Measurements from ENCODE around the gene GPAT3. TPM values are rescaled to one million over a fixed set of nuclear protein-coding genes. Genes with fewer than 3 reads are reported as not detected.

Gene GPAT3
- total RNA-seq (2014; rRNA removed) (22.5 and 34.2 TPM in 2 replicates), Bru-seq, nascent RNA (percentile 71 among the genes with signal in this experiment), BruChase-seq, experiment 1, labeled RNA remaining after a 6-hour chase (percentile 69 among the genes with signal in this experiment), BruChase-seq, experiment 2, labeled RNA remaining after a 2-hour chase (percentile 60 among the genes with signal in this experiment)
- long read RNA-seq, transcript GPAT3-202 (13 exons, 2,631 nt) = minor isoform, 5 of 58 reads
- long read RNA-seq, transcript GPAT3-201 (12 exons, 2,625 nt) = major isoform, 44 of 58 reads
- long read RNA-seq, partial matches to known transcripts = 1 of 58 reads
- long read RNA-seq, other reads (novel, unspliced or antisense) = 8 of 58 reads

DNA sequence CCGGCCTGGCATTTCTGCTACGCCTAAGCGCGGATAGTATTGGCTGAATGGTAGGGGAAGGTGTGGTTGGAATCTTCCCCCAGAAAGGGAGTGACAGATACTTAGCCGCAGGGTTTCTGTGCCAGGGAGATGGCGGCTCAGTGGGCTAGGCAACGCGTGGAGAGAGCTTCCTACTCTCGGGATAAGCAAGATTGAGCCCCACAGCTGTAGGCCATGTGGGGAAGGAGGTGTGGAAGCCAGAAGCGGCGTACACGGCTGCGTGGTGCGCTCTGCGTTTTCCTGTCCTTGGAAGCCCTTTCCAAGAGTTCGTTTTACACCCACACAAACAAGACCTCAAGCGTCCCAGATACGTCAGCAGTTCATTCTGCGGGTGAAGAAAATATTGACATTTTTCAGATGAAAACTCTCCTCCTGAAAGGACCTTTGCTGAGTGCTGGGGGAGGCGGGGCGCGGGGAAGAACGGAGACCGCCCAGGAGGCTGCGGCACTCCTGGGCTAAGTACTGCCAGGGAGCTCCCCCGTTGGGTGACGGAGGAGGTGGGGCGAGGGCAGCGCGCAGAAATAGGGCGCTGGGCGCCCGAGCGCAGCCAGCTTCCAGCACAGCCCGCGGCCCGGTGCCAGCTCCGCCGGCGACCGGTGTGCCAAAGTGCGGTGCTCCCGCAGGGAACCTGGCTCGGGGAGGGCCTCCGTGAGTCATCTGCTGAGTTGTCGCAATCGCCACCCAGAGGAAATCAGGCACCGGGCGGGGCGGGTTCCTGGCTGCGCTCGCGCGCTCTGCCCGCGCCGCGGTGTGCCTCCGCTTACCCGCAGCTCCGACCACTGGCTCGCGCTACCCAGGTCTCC lies at the start of gene GPAT3:
Gene GPAT3 (plus strand): TSS at position 589 of the 842 bp plus-strand sequence. CDS start 515 bp downstream, outside the sequence.
- Histone ChIP-seq H3K9me2 (replicated peaks; ENCODE audit: low read length) (no peaks in the 10 kb centered on the region), H3F3A (ENCODE audit: low read length, unreplicated experiment) (no peaks in the 10 kb centered on the region), H3K4me2 (ENCODE audit: low read length) (peak within 1 kb of the TSS; percentile 97), H2AFZ (ENCODE audit: low read length) (peak within 1 kb of the TSS; percentile 79), H3K4me1 (ENCODE audit: insufficient read depth, low read length) (peaks cover 33% of the 10 kb centered on the region), H3K27me3 (ENCODE audit: low read length) (no peaks in the 10 kb centered on the region), H3K36me3 (ENCODE audit: low read depth, low read length) (no peaks in the 10 kb centered on the region), H3K27ac (ENCODE audit: low read length) (peak within 1 kb of the TSS; percentile 80), H3K79me2 (ENCODE audit: low read length) (peaks cover 47% of the 10 kb centered on the region), H3K9ac (ENCODE audit: low read length) (peak within 1 kb of the TSS; percentile 83), H3K9me3 (ENCODE audit: low read length) (no peaks in the 10 kb centered on the region), H3K4me3 (ENCODE audit: low read length) (peak within 1 kb of the TSS; percentile 91), H4K20me1 (ENCODE audit: low read length) (peaks cover 13% of the 10 kb centered on the region)
- TF ChIP-seq EZH2 (IDR thresholded peaks at IDR 0.05; ENCODE audit: low read length, unreplicated experiment) (no peak), CTCF (conservative IDR thresholded peaks at IDR 0.05; ENCODE audit: low read depth, low read length) (no peak), EZH2phosphoT487 (IDR thresholded peaks at IDR 0.05; ENCODE audit: borderline replicate concordance, low read length) (peak; percentile 97)
- POLR2A ChIA-PET (ENCODE audit: unreplicated experiment) = interaction anchor here (0.6 to 1.1 kb wide), 4 partner anchors 12 to 63 kb away, joined by 3 to 7 read pairs (median 4); no protein-coding TSS in a partner anchor
- intact Hi-C loops (cut with micrococcal nuclease) = loop anchor here (5.0 kb wide), 1 partner anchor 82 kb away; no protein-coding TSS in a partner anchor
- TSS peak; percentile 79 for BruUV-seq (replicated peaks)
- DNase-seq = peak; percentile 87
- peak; percentile 84 for ATAC-seq
- CTCF ChIA-PET = no interaction called here

- no peak overlapping the region for H3K4me2 ChIP-seq (ENCODE audit: low read length)
- H3K36me3 ChIP-seq (ENCODE audit: low read depth, low read length) = no peaks in the 10 kb centered on the region
- no peaks in the 10 kb centered on the region for H3F3A ChIP-seq (ENCODE audit: low read length, unreplicated experiment)
- H3K79me2 ChIP-seq (ENCODE audit: low read length) = peaks cover 6% of the 10 kb centered on the region; the same call in 1 of the 2 replicates
- no peaks in the 10 kb centered on the region for H3K27me3 ChIP-seq (ENCODE audit: low read length)
- no peak for ATAC-seq
- H3K9ac ChIP-seq (ENCODE audit: low read length) = no peak overlapping the region
- DNase-seq = no peak
- TF ChIP-seq EZH2phosphoT487 (IDR thresholded peaks at IDR 0.05; ENCODE audit: borderline replicate concordance, low read length) = no peak
- H2AFZ ChIP-seq (ENCODE audit: low read length) = no peak overlapping the region
- no TSS peak for BruUV-seq (replicated peaks)
- no peak overlapping the region for H3K4me3 ChIP-seq (ENCODE audit: low read length)
- H3K9me3 ChIP-seq (ENCODE audit: low read length) = no peaks in the 10 kb centered on the region
- H3K27ac ChIP-seq (ENCODE audit: low read length) = peak overlapping the region; percentile 77
- POLR2A ChIA-PET (ENCODE audit: unreplicated experiment) = no interaction called here
- intact Hi-C loops (cut with micrococcal nuclease) = no loop called here
- H3K4me1 ChIP-seq (ENCODE audit: insufficient read depth, low read length) = peaks cover 23% of the 10 kb centered on the region
- no peaks in the 10 kb centered on the region for H3K9me2 ChIP-seq (replicated peaks; ENCODE audit: low read length)
- CTCF ChIA-PET = no interaction called here
- no peaks in the 10 kb centered on the region for H4K20me1 ChIP-seq (ENCODE audit: low read length)
These were observed 49.3 kb upstream of the GPAT3 start for GRCh38 chr4:83486457-83487129.

DNA sequence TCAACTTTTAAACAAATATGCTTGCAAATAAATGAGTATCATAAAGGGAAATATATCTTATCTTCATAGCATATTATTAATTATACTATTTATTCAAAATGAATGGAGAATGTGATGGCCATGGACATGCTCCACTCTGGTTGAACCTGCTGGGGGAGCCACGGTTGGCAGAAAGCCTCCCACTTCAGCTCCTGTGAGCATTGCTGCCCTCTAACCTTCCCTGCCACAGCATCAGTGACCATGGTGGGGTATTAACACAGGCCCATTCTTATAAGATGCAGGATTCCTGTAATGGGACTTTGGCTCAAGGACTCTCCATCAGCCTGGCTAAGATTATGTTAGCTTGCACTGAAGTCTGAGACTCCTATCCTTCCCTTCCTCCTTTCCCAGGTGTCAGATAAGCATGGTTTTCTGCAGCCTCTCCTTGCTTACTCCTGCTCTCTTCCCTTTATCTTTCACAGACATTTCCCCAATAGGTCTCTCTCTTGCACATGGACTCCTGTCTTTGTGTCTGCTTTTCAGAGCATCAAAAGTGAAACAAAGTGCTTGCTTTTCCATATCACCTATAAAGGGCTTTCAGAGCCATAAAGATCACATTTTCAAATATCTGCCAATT lies 46.1 kb upstream of the GPAT3 start:
- no peaks in the 10 kb centered on the region for H3K9me2 ChIP-seq (replicated peaks; ENCODE audit: low read length)
- H3K4me3 ChIP-seq (ENCODE audit: low read length) = no peak overlapping the region
- no peaks in the 10 kb centered on the region for H3K27me3 ChIP-seq (ENCODE audit: low read length)
- H2AFZ ChIP-seq (ENCODE audit: low read length) = no peak overlapping the region; the same call in 1 of the 2 replicates
- ATAC-seq = no peak
- intact Hi-C loops (cut with micrococcal nuclease) = no loop called here
- no peaks in the 10 kb centered on the region for H3F3A ChIP-seq (ENCODE audit: low read length, unreplicated experiment)
- DNase-seq = no peak
- no peak overlapping the region for H3K9ac ChIP-seq (ENCODE audit: low read length)
- ChIA-PET POLR2A (ENCODE audit: unreplicated experiment) (no interaction called here), CTCF (no interaction called here)
- no peak for TF ChIP-seq CTCF (conservative IDR thresholded peaks at IDR 0.05; ENCODE audit: low read depth, low read length)
- TF ChIP-seq EZH2phosphoT487 (IDR thresholded peaks at IDR 0.05; ENCODE audit: borderline replicate concordance, low read length) = no peak
- TF ChIP-seq EZH2 (IDR thresholded peaks at IDR 0.05; ENCODE audit: low read length, unreplicated experiment) = no peak
- H3K9me3 ChIP-seq (ENCODE audit: low read length) = no peaks in the 10 kb centered on the region
- BruUV-seq (replicated peaks) = no TSS peak
- no peaks in the 10 kb centered on the region for H4K20me1 ChIP-seq (ENCODE audit: low read length)
- no peaks in the 10 kb centered on the region for H3K79me2 ChIP-seq (ENCODE audit: low read length)
- H3K4me1 ChIP-seq (ENCODE audit: insufficient read depth, low read length) = peaks cover 18% of the 10 kb centered on the region
- no peak overlapping the region for H3K4me2 ChIP-seq (ENCODE audit: low read length)
- no peaks in the 10 kb centered on the region for H3K36me3 ChIP-seq (ENCODE audit: low read depth, low read length)
- H3K27ac ChIP-seq (ENCODE audit: low read length) = no peak overlapping the region

All from PC-3 (cell line).